WI38 (cell line): ENCODE data around the gene FAM111A.

Experiments
- H3K4me3 ChIP-seq: 2 replicates; pipeline ENCODE4 v1.5.1; 2011; ENCODE audit warnings: low read depth, mild to moderate bottlenecking, control low read depth, low read length
- CTCF ChIP-seq: IDR thresholded peaks from 2 replicates; pipeline ENCODE4 v1.5.1; 2012; ENCODE audit warnings: low read depth, mild to moderate bottlenecking, control low read depth, low read length

Gene FAM111A

GRCh38 chr11:59184691-59185339, 42.2 kb downstream of the FAM111A start:
- no peak for TF ChIP-seq CTCF
- no peak overlapping the region for H3K4me3 ChIP-seq

DNA sequence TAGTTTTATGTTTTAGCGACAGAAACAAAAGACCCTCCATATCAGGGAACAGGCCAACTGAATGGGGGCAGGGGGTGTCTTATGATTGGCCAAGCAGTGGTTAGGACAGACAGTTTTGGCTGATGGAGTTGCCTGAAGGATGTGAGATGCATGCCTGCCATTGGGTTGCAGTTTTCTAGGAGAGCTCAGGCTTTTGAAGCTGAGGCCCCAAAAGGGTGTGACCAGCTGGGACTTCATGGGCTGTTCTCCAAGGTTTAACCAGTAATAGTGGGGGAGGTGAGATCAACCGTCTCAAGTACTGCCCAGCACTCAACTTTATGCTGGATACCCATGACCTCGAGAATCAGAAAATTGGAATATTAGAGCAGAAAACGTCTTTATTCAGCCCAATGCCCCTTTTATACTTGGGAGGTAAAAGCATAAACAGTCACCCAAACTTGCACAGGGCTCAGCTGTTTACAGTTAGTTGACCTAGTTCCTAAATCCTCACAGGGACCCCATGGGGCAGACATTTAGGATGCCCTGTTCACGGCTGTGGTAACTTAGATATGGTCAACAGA, 42.8 kb downstream of the FAM111A start:
- no peak for TF ChIP-seq CTCF
- no peak overlapping the region for H3K4me3 ChIP-seq

DNA sequence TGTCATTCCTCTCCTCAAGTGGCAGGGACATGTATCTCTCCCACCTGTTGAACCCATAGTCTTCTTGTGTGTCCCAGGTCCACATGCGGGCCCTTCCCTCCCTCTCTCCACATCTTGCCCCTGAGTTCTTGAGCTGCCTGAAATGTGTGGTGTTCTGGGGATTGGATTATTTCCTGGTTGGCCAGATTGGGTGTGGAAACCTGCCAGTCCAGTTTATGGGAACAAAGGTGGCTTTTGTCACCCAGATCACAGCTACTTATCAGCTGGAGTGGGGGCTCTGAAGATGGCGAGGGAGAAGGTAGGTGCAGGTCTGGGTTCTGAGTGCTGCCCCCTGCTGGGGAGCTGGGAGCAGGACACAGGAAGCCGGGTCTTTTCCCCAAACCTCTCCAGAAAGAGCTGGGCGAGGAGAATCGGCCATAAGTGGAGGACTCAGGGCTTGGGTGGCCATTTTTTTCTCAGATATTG, 43.5 kb downstream of the FAM111A start:
- no peak overlapping the region for H3K4me3 ChIP-seq
- TF ChIP-seq CTCF = peak; percentile 74

DNA sequence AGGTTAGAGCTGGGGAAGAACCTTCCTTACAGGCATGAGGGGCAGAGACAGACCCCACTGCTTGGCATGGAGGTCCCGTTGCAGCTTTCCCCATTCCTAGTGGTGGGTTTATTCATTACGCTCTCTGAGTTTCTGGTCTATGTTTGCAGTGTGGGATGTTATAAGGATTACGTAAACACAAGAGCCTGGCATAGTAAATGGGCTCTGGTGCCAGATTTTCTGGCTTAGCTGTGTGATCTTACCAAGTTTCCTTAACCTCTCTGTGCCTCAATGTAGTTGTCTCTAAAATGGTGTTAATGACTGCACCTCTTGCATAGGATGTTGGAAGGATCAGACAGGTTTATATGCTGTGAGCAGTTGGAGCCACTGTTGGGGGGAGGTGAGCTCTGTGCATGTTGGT, 44.4 kb downstream of the FAM111A start:
- no peak for TF ChIP-seq CTCF
- H3K4me3 ChIP-seq = no peak overlapping the region

DNA sequence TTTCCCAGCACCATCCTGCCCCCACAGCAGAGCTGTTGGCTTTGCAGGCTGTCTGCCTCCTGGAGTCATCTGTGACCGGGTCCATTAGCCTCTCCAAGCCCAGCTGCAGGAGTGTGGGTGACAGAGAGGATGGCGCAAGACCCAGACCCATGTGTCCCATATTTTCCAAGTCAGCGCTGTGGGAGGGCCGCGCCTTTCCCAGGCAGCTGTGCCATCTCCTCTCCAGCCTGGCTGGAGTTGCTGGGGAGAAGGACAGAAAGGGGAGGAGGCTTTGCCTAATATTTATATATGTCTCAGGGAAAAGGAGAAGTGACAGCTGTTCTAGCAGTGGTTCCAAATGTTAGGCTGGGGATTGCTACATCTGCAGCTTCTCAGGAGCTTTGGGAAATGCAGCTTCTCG, 44.9 kb downstream of the FAM111A start:
- TF ChIP-seq CTCF = no peak
- no peak overlapping the region for H3K4me3 ChIP-seq

DNA sequence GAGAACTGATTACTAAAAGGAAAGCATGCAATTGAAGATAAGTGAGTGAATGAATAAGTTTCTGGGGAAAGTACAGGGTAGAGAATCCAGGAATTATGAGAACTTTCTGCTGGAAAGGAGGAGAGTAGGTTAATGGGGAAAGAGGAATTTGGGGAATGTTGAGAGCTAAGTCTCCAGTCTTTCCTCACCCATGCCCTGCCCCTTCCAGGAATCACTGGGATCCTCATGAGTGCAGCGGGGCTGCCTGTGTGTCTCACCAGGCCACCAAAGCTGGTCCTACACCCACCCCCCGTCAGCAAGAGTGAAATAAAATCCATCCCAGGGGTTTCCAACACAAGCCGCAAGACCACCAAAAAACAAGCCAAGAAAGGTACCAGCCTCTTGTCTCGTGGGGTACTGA, 46.3 kb downstream of the FAM111A start:
- TF ChIP-seq CTCF = no peak
- no peak overlapping the region for H3K4me3 ChIP-seq

DNA sequence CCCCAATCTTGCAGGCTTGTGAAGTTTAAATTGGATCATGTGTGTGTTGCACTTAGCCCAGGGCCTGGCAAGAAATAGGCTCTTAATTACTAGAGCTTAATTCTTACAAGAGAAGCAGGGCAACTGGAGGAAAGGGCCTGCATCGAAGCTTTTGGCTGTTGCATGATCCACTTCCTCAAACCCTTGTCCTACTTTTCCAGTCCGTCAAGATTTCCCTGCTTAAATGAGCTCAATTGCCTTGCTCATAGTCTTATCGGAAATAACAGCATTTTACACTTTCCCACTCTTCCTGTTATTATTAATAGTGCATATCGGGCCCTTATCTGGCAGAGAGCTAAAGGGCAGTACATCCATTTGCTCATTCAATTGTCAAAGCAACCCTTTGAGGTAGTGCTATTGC, 47.3 kb downstream of the FAM111A start:
- no peak overlapping the region for H3K4me3 ChIP-seq
- no peak for TF ChIP-seq CTCF
